ENCODE measurements around the gene MBNL2.

MBNL2 gene

GRCh38 chr13:97441368-97441767 lies 219.2 kb downstream of the MBNL2 start:
- Histone ChIP-seq H3K36me3 (ENCODE audit: insufficient read depth) (no peaks in the 10 kb centered on the region), H3K4me2 (no peak overlapping the region), H3K79me2 (ENCODE audit: insufficient read depth, low read depth) (peaks cover 21% of the 10 kb centered on the region; the same call in 1 of the 2 replicates), H3K4me1 (ENCODE audit: low read depth, poor library complexity, severe bottlenecking) (peaks cover under 1% of the 10 kb centered on the region), H3K4me3 (IDR thresholded peaks at IDR 0.05; ENCODE audit: insufficient read depth, low read depth, low read length) (no peak overlapping the region), H2AFZ (ENCODE audit: low read depth) (no peak overlapping the region), H4K20me1 (ENCODE audit: insufficient read depth) (no peaks in the 10 kb centered on the region), H3K9ac (no peak overlapping the region), H3K27ac (no peak overlapping the region), H3K27me3 (ENCODE audit: insufficient read depth, low read depth) (no peaks in the 10 kb centered on the region)
- TF ChIP-seq CTCF (conservative IDR thresholded peaks at IDR 0.05; ENCODE audit: low read depth, low read length), result no peak

Measured in KMS-11 (cell line).